ENCODE measurements around the gene FKBP1A.

The FKBP1A gene

DNA sequence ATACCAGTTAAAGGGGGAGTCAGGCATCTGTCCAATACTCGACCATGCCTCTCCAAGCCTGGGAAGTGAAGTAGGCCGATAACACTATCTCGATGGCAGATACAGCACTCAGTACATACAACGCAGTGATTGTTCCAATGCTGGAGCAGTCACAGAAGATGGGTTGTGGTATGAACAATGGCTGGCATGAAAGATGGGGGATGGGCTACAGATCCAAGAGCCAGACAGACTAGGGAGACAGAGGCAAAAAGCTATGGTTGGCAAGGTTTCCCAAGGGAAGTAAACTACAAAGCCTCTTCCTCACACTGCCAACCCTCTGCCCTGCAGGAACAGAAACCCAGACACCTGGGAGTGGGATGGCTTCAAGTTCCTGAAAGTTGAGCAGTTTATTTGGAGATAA, 19.2 kb downstream of the FKBP1A start:
- TF ChIP-seq ZC3H10 (CRISPR knock-in tag; IDR thresholded peaks at IDR 0.05), result no peak
- TF ChIP-seq SNAI2 (CRISPR knock-in tag; IDR thresholded peaks at IDR 0.05), result no peak
- no peak for TF ChIP-seq TCF4 (CRISPR knock-in tag; IDR thresholded peaks at IDR 0.05; ENCODE audit: borderline replicate concordance)
- TF ChIP-seq TOX (CRISPR knock-in tag; IDR thresholded peaks at IDR 0.05; ENCODE audit: borderline replicate concordance), result no peak
- no peak for TF ChIP-seq GLIS3 (CRISPR knock-in tag; IDR thresholded peaks at IDR 0.05)
- TF ChIP-seq RARB (CRISPR knock-in tag; IDR thresholded peaks at IDR 0.05), result no peak
- TF ChIP-seq, protein P1, sequence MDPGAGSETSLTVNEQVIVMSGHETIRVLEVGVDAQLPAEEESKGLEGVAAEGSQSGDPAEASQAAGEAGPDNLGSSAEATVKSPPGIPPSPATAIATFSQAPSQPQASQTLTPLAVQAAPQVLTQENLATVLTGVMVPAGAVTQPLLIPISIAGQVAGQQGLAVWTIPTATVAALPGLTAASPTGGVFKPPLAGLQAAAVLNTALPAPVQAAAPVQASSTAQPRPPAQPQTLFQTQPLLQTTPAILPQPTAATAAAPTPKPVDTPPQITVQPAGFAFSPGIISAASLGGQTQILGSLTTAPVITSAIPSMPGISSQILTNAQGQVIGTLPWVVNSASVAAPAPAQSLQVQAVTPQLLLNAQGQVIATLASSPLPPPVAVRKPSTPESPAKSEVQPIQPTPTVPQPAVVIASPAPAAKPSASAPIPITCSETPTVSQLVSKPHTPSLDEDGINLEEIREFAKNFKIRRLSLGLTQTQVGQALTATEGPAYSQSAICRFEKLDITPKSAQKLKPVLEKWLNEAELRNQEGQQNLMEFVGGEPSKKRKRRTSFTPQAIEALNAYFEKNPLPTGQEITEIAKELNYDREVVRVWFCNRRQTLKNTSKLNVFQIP (CRISPR knock-in tag; IDR thresholded peaks at IDR 0.05; ENCODE audit: borderline replicate concordance, low read depth), result no peak
- TF ChIP-seq, protein P2, sequence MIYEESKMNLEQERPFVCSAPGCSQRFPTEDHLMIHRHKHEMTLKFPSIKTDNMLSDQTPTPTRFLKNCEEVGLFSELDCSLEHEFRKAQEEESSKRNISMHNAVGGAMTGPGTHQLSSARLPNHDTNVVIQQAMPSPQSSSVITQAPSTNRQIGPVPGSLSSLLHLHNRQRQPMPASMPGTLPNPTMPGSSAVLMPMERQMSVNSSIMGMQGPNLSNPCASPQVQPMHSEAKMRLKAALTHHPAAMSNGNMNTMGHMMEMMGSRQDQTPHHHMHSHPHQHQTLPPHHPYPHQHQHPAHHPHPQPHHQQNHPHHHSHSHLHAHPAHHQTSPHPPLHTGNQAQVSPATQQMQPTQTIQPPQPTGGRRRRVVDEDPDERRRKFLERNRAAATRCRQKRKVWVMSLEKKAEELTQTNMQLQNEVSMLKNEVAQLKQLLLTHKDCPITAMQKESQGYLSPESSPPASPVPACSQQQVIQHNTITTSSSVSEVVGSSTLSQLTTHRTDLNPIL (CRISPR knock-in tag; IDR thresholded peaks at IDR 0.05; ENCODE audit: low read depth), result no peak
- no peak for TF ChIP-seq ZNF8 (CRISPR knock-in tag; IDR thresholded peaks at IDR 0.05)
- TF ChIP-seq ESRRG (CRISPR knock-in tag; IDR thresholded peaks at IDR 0.05), result no peak
- no peak for ATAC-seq

DNA sequence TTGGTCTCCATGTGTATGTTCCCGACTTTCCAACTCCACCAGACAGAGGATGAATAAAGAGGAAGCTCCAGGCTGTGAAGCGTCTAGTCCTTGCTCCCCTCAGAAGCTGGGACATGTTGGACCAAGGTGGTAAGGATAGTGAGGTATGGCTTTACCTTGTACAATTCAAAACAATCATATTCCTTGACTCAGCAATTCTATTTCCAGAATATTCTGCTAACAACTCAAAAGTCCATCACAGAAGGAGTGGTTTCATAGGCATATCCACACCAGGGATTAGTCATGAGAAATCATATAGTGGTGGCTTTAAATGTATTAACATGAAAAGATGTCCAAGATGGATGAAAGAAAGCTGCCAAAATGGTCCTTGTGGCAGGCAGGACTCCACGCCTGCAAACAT, 19.8 kb downstream of the FKBP1A start:
- ATAC-seq, result no peak
- TF ChIP-seq TCF4 (CRISPR knock-in tag; IDR thresholded peaks at IDR 0.05; ENCODE audit: borderline replicate concordance) (no peak), OSR1 (CRISPR knock-in tag; IDR thresholded peaks at IDR 0.05) (no peak), ARNTL (CRISPR knock-in tag; IDR thresholded peaks at IDR 0.05; ENCODE audit: borderline replicate concordance, low read depth) (no peak), RARB (CRISPR knock-in tag; IDR thresholded peaks at IDR 0.05) (no peak), ZFP30 (CRISPR knock-in tag; IDR thresholded peaks at IDR 0.05) (no peak)
- TF ChIP-seq, protein P3, sequence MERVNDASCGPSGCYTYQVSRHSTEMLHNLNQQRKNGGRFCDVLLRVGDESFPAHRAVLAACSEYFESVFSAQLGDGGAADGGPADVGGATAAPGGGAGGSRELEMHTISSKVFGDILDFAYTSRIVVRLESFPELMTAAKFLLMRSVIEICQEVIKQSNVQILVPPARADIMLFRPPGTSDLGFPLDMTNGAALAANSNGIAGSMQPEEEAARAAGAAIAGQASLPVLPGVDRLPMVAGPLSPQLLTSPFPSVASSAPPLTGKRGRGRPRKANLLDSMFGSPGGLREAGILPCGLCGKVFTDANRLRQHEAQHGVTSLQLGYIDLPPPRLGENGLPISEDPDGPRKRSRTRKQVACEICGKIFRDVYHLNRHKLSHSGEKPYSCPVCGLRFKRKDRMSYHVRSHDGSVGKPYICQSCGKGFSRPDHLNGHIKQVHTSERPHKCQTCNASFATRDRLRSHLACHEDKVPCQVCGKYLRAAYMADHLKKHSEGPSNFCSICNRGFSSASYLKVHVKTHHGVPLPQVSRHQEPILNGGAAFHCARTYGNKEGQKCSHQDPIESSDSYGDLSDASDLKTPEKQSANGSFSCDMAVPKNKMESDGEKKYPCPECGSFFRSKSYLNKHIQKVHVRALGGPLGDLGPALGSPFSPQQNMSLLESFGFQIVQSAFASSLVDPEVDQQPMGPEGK (CRISPR knock-in tag; IDR thresholded peaks at IDR 0.05; ENCODE audit: borderline replicate concordance), result no peak

DNA sequence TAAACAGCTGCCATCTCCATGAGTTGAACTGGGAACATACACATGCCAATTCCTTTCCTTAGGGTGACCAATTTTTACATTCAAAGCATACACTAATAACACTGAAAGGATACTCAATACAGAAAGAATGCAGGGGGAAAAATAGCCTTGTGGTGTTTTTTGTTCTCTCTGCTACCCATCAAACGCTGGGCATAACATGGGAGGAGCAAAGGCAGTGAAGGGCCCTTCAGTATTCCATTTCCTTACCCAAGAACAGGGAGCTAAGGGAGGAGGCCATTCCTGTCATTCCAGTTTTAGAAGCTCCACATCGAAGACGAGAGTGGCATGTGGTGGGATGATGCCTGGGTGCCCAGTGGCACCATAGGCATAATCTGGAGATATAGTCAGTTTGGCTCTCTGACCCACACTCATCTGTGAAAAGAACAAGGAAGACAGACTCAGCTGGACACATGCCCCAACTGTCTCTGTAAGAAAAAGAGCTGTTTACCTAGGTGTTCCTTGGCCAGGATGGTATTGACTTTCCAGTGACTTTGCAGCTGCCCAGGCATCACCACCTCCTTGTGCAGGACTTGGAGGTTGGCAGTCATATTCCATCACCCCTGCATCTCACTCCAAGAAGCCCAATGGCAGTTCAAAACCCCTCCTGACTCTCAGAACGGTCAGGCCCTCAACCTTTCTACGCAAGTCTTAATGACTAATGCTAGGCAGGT, 20.9 kb downstream of the FKBP1A start:
- no peak for TF ChIP-seq RARB (CRISPR knock-in tag; IDR thresholded peaks at IDR 0.05)
- no peak for ATAC-seq

DNA sequence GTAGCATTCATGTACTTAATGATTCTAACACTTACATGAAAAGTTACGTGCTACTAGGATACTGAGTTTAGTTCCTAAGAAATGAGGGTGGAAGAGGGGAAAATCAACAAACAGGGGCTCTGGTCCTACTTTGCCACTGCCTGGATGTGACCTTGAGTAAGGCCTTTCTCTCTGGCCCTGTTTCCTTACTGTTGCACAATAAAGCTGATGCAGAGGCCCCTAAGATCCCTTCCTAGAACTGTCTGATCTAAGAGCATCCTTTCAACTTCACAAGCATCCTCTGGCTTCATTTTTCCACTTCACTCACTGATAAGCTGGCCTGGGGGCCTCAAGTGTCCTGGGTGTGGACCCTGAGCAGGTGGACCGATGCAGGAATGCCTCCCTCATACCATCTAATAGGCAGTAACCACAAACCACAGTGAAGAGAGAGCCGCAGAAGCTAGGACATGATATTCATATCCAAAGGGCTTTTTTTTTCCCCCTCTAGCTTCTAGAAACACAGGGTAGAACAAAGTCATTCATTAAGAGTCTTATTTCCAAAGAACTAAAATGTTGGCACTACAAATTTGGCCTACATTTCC, 21.6 kb downstream of the FKBP1A start:
- no peak for ATAC-seq
- no peak for TF ChIP-seq TOX (CRISPR knock-in tag; IDR thresholded peaks at IDR 0.05; ENCODE audit: borderline replicate concordance)
- TF ChIP-seq, protein P1 (CRISPR knock-in tag; IDR thresholded peaks at IDR 0.05; ENCODE audit: borderline replicate concordance, low read depth), result no peak
- no peak for TF ChIP-seq GLIS3 (CRISPR knock-in tag; IDR thresholded peaks at IDR 0.05)
- TF ChIP-seq CSDC2 (CRISPR knock-in tag; IDR thresholded peaks at IDR 0.05), result no peak
- TF ChIP-seq, protein P4, sequence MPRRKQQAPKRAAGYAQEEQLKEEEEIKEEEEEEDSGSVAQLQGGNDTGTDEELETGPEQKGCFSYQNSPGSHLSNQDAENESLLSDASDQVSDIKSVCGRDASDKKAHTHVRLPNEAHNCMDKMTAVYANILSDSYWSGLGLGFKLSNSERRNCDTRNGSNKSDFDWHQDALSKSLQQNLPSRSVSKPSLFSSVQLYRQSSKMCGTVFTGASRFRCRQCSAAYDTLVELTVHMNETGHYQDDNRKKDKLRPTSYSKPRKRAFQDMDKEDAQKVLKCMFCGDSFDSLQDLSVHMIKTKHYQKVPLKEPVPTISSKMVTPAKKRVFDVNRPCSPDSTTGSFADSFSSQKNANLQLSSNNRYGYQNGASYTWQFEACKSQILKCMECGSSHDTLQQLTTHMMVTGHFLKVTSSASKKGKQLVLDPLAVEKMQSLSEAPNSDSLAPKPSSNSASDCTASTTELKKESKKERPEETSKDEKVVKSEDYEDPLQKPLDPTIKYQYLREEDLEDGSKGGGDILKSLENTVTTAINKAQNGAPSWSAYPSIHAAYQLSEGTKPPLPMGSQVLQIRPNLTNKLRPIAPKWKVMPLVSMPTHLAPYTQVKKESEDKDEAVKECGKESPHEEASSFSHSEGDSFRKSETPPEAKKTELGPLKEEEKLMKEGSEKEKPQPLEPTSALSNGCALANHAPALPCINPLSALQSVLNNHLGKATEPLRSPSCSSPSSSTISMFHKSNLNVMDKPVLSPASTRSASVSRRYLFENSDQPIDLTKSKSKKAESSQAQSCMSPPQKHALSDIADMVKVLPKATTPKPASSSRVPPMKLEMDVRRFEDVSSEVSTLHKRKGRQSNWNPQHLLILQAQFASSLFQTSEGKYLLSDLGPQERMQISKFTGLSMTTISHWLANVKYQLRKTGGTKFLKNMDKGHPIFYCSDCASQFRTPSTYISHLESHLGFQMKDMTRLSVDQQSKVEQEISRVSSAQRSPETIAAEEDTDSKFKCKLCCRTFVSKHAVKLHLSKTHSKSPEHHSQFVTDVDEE (CRISPR knock-in tag; IDR thresholded peaks at IDR 0.05), result no peak
